DOHH2 (cell line): ENCODE data around the gene ZMYND12.

Experiments
- H3F3A ChIP-seq: fragments of 200-600 bp; sonication (generic), shearing (Covaris generic); 2 replicates; pipeline ENCODE4 v1.6.0; 2016; ENCODE audit warnings: antibody characterized with exemption, mild to moderate bottlenecking; ENCODE audit not compliant: control insufficient read depth, insufficient read depth
- H3K27ac ChIP-seq: fragments of 200-600 bp; sonication (generic); 2 replicates; pipeline ENCODE4 v1.5.1; 2014; ENCODE audit warnings: low read depth, mild to moderate bottlenecking, low read length, moderate library complexity
- H3K27me3 ChIP-seq: fragments of 200-600 bp; sonication (generic); 2 replicates; pipeline ENCODE4 v1.6.1; 2014; ENCODE audit warnings: mild to moderate bottlenecking, low read length, mixed read lengths; ENCODE audit not compliant: control insufficient read depth
- H3K36me3 ChIP-seq: fragments of 200-600 bp; sonication (generic); 2 replicates; pipeline ENCODE4 v1.6.1; 2014; ENCODE audit warnings: mild to moderate bottlenecking, low read length, moderate library complexity, mixed read lengths; ENCODE audit not compliant: control insufficient read depth
- H3K4me1 ChIP-seq: fragments of 200-600 bp; sonication (generic); 2 replicates; pipeline ENCODE4 v1.6.1; 2014; ENCODE audit warnings: mild to moderate bottlenecking, low read length, mixed read lengths; ENCODE audit not compliant: control insufficient read depth
- H3K4me2 ChIP-seq: fragments of 200-600 bp; sonication (generic); 2 replicates; pipeline ENCODE4 v1.6.0; 2014; ENCODE audit warnings: mild to moderate bottlenecking, low read length, moderate library complexity
- H3K4me3 ChIP-seq: fragments of 200-600 bp; sonication (generic); 2 replicates; pipeline ENCODE4 v1.5.1; 2014; ENCODE audit warnings: mild to moderate bottlenecking, low read length, mixed read lengths
- H3K79me2 ChIP-seq: fragments of 200-600 bp; sonication (generic); 2 replicates; pipeline ENCODE4 v1.6.1; 2014; ENCODE audit warnings: mild to moderate bottlenecking, low read length, mixed read lengths; ENCODE audit not compliant: control insufficient read depth
- H3K9me2 ChIP-seq: fragments of 200-600 bp; sonication (generic); replicated peaks from 2 replicates; pipeline ENCODE4 v1.6.1; 2014; ENCODE audit warnings: mild to moderate bottlenecking, low read length, mixed read lengths; ENCODE audit not compliant: control insufficient read depth
- H3K9me3 ChIP-seq: fragments of 200-600 bp; sonication (generic); 2 replicates; pipeline ENCODE4 v1.6.1; 2014; ENCODE audit warnings: antibody characterized with exemption, low read length, mixed read lengths; ENCODE audit not compliant: control insufficient read depth, insufficient read depth
- H4K20me1 ChIP-seq: fragments of 200-600 bp; sonication (generic); 2 replicates; pipeline ENCODE4 v1.6.0; 2014; ENCODE audit warnings: low read depth, mild to moderate bottlenecking, antibody characterized with exemption, low read length, moderate library complexity; ENCODE audit not compliant: control insufficient read depth, insufficient read depth
- CTCF ChIP-seq: fragments of 200-600 bp; sonication (generic); IDR thresholded peaks from one replicate; pipeline ENCODE4 v1.5.1; 2014; ENCODE audit warnings: antibody characterized with exemption, mild to moderate bottlenecking, low read depth, low read length; ENCODE audit not compliant: poor library complexity, severe bottlenecking
- EZH2phosphoT487 ChIP-seq: fragments of 200-600 bp; sonication (generic); IDR thresholded peaks from 2 replicates; pipeline ENCODE4 v1.6.1; 2017; ENCODE audit warnings: borderline replicate concordance, mild to moderate bottlenecking, antibody characterized with exemption, low read length, moderate library complexity, mixed read lengths

The ZMYND12 gene

GRCh38 chr1:42380586-42381279 lies 75.1 kb downstream of the ZMYND12 start, which contains the start of gene RIMKLA:
Gene RIMKLA, plus strand, starts transcription at chr1:42380792. Its CDS starts 143 bp downstream, at chr1:42380935.
- Histone ChIP-seq H3K4me2 (peak within 1 kb of the TSS; percentile 79), H3K27me3 (peaks cover 35% of the 10 kb centered on the region), H3K27ac (no peak within 1 kb of the TSS), H3K79me2 (no peaks in the 10 kb centered on the region), H3K9me2 (no peaks in the 10 kb centered on the region), H3K4me3 (peak within 1 kb of the TSS; percentile 75), H3K36me3 (no peaks in the 10 kb centered on the region), H3F3A (no peaks in the 10 kb centered on the region), H3K9me3 (no peaks in the 10 kb centered on the region), H3K4me1 (peaks cover 11% of the 10 kb centered on the region), H4K20me1 (no peaks in the 10 kb centered on the region)
- peak; percentile 92; the same call in 1 of the 2 replicates for TF ChIP-seq EZH2phosphoT487
- TF ChIP-seq CTCF: no peak
